ENCODE data around the gene ACADSB. TPM values are rescaled to one million over a fixed set of nuclear protein-coding genes. Genes with fewer than 3 reads are reported as not detected.

ACADSB gene
- total and polyA plus RNA-seq, 3 donors from 2014 or later: 17.3 to 19.3 (median 19.1) TPM

- TF ChIP-seq CTCF (IDR thresholded peaks at IDR 0.05): no peak
- TF ChIP-seq POLR2A (IDR thresholded peaks at IDR 0.05): no peak
- 83 to 84% methylated on average over 1 of the region's 1 CpG for WGBS, 2 donors
- H3K4me3 ChIP-seq: no peak overlapping the region
- DNase-seq: no peak
- H3K27me3 ChIP-seq: no peaks in the 10 kb centered on the region
- H3K9me3 ChIP-seq: no peaks in the 10 kb centered on the region
- no peaks in the 10 kb centered on the region for H3K4me1 ChIP-seq
- intact Hi-C loops (cut with DNase I; ENCODE audit: low total_unique reads): no loop called here
- H3K27ac ChIP-seq: no peak overlapping the region
- H3K36me3 ChIP-seq (ENCODE audit: low read depth, missing control alignments): no peaks in the 10 kb centered on the region
Measured at GRCh38 chr10:123031124-123031523, 22.3 kb downstream of the ACADSB start.

- H3K27me3 ChIP-seq: no peaks in the 10 kb centered on the region
- no peaks in the 10 kb centered on the region for H3K4me1 ChIP-seq
- H3K4me3 ChIP-seq: no peak overlapping the region
- no peak for DNase-seq
- H3K9me3 ChIP-seq: no peaks in the 10 kb centered on the region
- no peaks in the 10 kb centered on the region for H3K36me3 ChIP-seq (ENCODE audit: low read depth, missing control alignments)
- TF ChIP-seq CTCF (IDR thresholded peaks at IDR 0.05): no peak
- TF ChIP-seq POLR2A (IDR thresholded peaks at IDR 0.05): no peak
- H3K27ac ChIP-seq: no peak overlapping the region
- intact Hi-C loops (cut with DNase I; ENCODE audit: low total_unique reads): no loop called here
Measured at GRCh38 chr10:123034332-123034731, 25.5 kb downstream of the ACADSB start.

- TF ChIP-seq CTCF (IDR thresholded peaks at IDR 0.05): no peak
- no peak for TF ChIP-seq POLR2A (IDR thresholded peaks at IDR 0.05)
- H3K36me3 ChIP-seq (ENCODE audit: low read depth, missing control alignments): no peaks in the 10 kb centered on the region
- intact Hi-C loops (cut with DNase I; ENCODE audit: low total_unique reads): no loop called here
Measured at GRCh38 chr10:123035467-123036086, 26.8 kb downstream of the ACADSB start.

GRCh38 chr10:123038782-123039631 is 30.2 kb downstream of the ACADSB start:
- no peak overlapping the region for H3K4me3 ChIP-seq
- no peaks in the 10 kb centered on the region for H3K27me3 ChIP-seq
- H3K4me1 ChIP-seq: no peaks in the 10 kb centered on the region
- H3K27ac ChIP-seq: no peak overlapping the region
- intact Hi-C loops (cut with DNase I; ENCODE audit: low total_unique reads): no loop called here
- DNase-seq: no peak
- no peaks in the 10 kb centered on the region for H3K9me3 ChIP-seq
- no peaks in the 10 kb centered on the region for H3K36me3 ChIP-seq (ENCODE audit: low read depth, missing control alignments)
- TF ChIP-seq CTCF (IDR thresholded peaks at IDR 0.05): no peak
- no peak for TF ChIP-seq POLR2A (IDR thresholded peaks at IDR 0.05)
- 59 to 64% methylated on average over 18 of the region's 18 CpGs for WGBS, 2 donors

More at GRCh38 chr10:123035467-123036086, 26.8 kb downstream of the ACADSB start:
- 87 to 89% methylated on average over 8 of the region's 8 CpGs for WGBS, 2 donors
- DNase-seq: no peak
- H3K27ac ChIP-seq: no peak overlapping the region
- no peaks in the 10 kb centered on the region for H3K9me3 ChIP-seq
- no peaks in the 10 kb centered on the region for H3K4me1 ChIP-seq
- no peak overlapping the region for H3K4me3 ChIP-seq
- H3K27me3 ChIP-seq: no peaks in the 10 kb centered on the region

- Histone ChIP-seq H3K4me1 (no peaks in the 10 kb centered on the region), H3K27ac (no peak overlapping the region), H3K4me3 (no peak overlapping the region), H3K27me3 (no peaks in the 10 kb centered on the region), H3K36me3 (ENCODE audit: low read depth, missing control alignments) (no peaks in the 10 kb centered on the region), H3K9me3 (no peaks in the 10 kb centered on the region)
- TF ChIP-seq CTCF (IDR thresholded peaks at IDR 0.05) (no peak), POLR2A (IDR thresholded peaks at IDR 0.05) (no peak)
- intact Hi-C loops (cut with DNase I; ENCODE audit: low total_unique reads): no loop called here
- DNase-seq: no peak
Measured at GRCh38 chr10:123039632-123039930, 30.8 kb downstream of the ACADSB start.
